C1 segment of cervical spinal cord (tissue), 14 donors: ENCODE data around the gene SLC4A4.

Source experiments
- DNase-seq, 14 donors: peaks; one replicate each; lab custom pipeline; 2025; lab: John Stamatoyannopoulos, UW

SLC4A4 gene

DNA sequence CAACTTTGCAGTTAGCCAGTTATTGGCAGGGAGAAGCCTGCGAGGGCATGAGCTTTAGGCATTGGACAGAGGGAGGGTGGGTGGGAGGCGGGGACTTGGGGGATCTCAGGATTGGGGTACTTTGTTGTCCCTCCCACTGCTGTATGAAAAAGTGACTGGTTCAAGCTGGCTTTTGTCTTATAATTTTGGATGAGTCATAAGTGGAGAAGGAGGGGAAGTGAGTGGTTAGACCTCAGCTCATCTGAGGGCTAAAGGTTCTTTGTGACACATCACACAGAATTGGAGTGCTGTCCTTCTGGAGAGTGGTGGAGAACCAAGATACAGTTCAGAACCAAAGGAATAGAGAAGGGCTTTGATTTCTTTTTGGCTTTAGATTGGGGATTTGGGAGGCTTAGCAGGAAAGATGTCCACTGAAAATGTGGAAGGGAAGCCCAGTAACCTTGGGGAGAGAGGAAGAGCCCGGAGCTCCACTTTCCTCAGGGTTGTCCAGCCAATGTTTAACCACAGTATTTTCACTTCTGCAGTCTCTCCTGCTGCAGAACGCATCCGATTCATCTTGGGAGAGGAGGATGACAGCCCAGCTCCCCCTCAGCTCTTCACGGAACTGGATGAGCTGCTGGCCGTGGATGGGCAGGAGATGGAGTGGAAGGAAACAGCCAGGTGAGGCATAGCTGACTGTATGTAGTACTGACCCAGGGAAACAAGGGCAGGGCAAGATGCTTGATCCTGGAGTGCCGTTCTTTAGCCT lies at the start of gene SLC4A4:
SLC4A4 (plus strand) TSS at position 175 of the 748 bp plus-strand sequence.
- no peak for DNase-seq

DNA sequence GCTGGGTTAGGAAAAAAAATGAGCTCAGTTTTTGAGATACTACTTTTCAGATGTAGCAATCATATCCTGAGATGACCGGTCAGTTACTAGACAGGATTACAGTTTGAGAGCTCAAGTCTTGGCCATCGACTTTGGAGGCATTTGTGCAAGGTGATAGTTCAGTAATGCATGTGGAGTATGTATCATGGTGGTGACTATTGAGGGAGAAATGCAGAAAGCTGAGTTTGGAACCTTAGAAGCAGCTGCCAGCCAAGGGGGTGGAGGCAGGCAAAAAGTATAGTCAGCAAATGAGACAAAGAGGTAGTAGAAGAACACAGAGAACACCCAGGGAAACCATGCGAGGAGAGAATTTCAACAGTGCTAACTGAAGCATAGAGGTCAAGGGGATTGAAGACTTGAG lies 48.7 kb upstream of the SLC4A4 start:
- DNase-seq: no peak

- no peak for DNase-seq
Measured at GRCh38 chr4:71290476-71290875, 48.3 kb upstream of the SLC4A4 start.

DNA sequence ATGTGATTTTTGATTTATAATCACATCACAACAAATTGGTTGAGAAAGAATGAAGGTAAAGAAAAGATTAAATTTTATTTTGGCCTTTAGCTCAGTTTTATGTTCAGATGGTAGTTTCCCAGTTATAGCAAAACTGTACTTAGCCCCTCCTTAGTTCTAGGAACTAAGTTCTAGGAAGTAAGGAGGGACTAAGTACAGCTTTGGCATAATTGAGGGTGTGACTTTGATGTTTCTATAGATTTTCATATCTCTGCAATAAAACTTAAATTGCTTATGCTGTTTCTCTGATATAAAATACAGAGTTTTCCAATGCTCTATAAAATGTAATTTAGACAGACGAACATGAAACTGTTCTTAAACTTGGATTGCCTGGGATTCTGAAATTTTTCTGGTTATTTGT lies 46.6 kb upstream of the SLC4A4 start:
- no peak for DNase-seq

DNA sequence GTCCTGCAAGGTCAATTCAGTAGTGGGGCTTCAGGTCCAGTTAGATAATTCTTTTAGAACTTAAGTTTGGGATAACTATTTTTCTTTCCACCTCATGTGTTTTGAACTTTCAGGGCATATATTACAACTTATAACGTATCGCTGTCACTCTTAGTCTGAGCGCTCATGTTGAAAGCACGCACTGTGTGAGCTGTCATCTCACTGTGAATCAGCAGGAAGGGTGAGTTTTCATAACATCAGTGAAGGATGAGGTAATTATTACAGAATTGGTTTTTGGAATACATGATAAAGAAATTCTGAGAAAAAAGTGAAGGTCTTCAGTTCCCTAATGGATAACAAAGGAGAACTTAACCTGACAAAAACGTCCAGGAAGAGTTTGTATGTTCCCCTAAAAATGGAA lies 45.1 kb upstream of the SLC4A4 start:
- no peak for DNase-seq

- DNase-seq: no peak
Measured at GRCh38 chr4:71294301-71294700, 44.5 kb upstream of the SLC4A4 start.

DNA sequence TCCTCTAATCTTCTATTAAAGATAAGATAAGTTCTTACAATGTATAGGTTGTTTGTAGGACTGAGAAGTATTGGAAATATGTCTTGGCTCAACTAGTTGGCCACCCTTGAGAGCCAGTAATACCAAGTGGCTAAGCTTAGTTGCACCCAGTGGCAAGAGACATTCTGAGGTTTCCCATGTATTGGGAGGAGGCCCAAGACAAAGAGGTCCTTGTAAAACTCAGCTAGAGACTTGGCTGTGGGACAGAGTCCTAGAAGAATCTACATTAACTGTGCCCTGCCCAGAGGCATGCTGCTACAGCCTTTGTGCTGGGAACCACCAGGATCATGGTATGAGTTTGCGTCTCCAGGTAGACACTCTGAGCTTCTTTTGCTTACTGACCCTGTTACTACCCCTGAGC lies 41.9 kb upstream of the SLC4A4 start:
- DNase-seq: peak in 6 of 14 donors; percentile 9 to 42 (median 17)

GRCh38 chr4:71300362-71300761 lies 38.5 kb upstream of the SLC4A4 start:
- no peak for DNase-seq

- no peak for DNase-seq
Measured at GRCh38 chr4:71300964-71301363, 37.9 kb upstream of the SLC4A4 start.

GRCh38 chr4:71303287-71303686 lies 35.5 kb upstream of the SLC4A4 start:
- DNase-seq: no peak

GRCh38 chr4:71303850-71304249 lies 35.0 kb upstream of the SLC4A4 start:
- DNase-seq: no peak

- DNase-seq: no peak
Measured at GRCh38 chr4:71304289-71304850, 34.5 kb upstream of the SLC4A4 start.

DNA sequence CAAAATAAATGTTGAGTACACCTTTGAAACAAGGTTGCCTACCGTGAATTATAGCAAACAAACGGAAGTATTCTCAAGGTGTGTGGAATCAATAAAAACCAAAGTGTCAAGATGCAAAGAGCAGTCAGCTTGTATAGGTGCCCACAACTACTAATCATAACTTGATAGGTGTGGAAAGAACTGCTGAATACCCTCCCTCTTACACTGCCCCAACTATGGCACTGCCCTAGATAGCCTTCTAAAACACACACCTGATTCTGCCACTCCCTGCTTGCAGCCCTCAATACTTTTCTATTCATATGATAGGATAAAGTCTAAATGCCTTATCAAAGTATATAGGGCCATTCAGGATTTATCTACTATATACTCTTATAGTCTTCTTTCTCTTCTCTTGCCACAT lies 31.1 kb upstream of the SLC4A4 start:
- no peak for DNase-seq

DNA sequence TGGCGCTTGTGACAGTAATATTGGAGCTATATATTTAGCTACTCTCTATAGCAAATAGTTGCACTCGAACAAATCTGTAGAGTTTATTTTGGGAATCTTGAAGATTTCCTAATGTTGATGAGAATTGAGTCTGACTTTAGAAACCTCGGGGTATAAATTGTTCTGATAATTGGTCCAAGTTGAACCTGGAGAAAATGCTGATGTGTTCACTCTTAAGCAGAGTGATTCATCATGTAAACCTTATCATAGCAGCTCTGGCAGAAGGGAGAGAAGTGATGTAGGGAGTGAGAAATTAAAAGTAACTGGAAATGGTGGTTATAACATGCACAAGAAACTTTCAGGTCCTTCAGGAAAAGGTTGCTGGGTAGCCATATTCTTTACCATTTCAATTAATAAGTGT lies 16.4 kb upstream of the SLC4A4 start:
- no peak for DNase-seq

DNA sequence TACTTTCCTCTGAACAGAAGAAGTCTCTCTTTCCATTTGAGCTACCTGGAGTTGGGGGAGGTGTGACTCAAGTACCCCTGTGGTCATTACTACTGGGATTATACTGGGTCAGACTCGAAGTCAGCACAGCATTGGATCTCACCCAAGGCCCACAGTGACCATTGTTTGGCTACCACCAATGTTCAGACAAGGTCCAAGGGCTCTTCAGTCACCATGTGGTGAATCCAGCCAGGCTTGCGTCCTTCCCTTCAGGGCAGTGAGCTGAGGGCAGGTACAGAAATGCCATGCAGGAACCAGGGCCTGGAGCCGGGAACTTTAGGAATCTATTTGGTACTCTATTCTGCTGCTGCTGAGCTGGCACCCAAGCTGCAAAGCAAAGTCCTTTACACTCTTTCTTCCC lies 5.5 kb upstream of the SLC4A4 start:
- DNase-seq: no peak

GRCh38 chr4:71333960-71334359 lies 4.9 kb upstream of the SLC4A4 start:
- DNase-seq: no peak

GRCh38 chr4:71334465-71334882 lies 4.3 kb upstream of the SLC4A4 start:
- no peak for DNase-seq

DNA sequence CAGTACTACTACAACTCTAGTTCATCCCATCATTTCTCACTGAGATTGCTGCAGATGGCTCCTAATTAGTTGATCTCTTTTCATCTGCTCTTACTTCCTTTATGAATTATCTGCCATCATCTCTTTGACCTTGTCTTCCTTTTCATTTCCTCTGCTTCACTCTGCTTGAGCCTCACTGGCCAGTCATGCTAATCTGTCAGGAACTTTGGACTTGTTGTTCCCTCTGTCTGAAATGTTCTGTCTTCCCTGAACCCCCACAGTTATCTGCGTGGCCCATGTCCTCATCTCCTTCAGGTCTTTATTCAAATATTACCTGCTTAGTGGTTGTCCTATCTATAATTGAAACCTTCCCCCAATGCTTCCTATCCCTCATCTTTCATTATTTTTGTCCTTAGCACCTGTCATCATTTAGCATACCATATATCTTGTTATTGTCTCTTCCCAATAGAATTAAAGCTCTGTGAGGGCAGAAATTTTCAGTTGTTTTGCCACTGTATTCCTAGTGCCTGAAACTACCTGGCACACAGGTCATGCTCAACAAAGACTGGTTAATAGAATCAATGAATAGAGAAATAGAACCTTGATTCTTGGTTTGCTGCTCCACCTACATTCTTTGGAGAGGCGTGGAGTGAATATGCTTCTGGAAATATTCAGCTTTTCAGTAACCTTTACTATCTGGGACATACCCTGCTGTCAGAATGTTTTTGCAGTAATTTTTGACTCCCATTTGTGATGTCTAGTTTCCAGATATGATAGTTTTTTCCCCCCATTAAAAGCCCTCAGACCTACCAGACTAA lies 5.0 kb downstream of the SLC4A4 start:
- DNase-seq: no peak

DNA sequence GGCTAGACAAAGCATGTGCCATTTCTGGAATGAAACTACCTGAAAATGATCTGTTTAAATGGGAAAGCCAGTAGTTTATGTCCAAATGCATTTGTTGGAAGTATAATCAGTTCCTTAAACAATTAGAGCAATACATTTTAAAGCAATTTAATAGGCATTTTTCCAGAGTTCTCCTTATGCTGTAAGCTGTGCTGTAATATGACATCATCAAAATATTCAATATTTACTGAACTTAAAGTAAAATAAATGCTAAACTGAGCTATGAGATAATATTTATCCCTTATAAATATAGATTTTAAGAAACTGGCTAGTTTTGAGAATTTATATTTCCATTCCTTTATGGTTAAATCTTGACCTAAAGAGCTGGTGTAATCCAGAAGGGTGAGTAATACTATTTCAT lies 7.9 kb downstream of the SLC4A4 start:
- no peak for DNase-seq

- DNase-seq: no peak
Measured at GRCh38 chr4:71348586-71348985, 9.8 kb downstream of the SLC4A4 start.

DNA sequence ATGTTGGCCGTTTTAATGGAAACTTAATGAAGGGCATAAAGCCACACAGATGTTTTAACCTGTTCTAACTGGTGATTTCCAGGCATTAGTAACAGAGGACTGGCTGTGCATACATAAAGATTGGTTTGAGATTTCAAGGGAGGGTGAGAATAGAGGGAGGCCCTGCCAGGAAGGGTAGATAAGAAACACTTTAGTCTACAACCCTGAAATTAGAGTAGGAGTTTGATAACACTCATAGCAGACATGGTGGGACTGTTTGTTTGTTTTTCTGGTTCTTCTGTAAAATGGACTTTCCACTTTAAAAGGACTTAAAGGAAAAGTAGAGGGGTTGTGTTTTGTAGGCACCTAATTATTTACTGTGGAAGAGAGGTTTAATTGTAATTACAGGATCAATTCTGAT lies 16.2 kb downstream of the SLC4A4 start:
- DNase-seq: no peak

GRCh38 chr4:71355971-71356370 lies 17.2 kb downstream of the SLC4A4 start:
- DNase-seq: no peak
